ENCODE data around the gene SNX30.

The SNX30 gene

DNA sequence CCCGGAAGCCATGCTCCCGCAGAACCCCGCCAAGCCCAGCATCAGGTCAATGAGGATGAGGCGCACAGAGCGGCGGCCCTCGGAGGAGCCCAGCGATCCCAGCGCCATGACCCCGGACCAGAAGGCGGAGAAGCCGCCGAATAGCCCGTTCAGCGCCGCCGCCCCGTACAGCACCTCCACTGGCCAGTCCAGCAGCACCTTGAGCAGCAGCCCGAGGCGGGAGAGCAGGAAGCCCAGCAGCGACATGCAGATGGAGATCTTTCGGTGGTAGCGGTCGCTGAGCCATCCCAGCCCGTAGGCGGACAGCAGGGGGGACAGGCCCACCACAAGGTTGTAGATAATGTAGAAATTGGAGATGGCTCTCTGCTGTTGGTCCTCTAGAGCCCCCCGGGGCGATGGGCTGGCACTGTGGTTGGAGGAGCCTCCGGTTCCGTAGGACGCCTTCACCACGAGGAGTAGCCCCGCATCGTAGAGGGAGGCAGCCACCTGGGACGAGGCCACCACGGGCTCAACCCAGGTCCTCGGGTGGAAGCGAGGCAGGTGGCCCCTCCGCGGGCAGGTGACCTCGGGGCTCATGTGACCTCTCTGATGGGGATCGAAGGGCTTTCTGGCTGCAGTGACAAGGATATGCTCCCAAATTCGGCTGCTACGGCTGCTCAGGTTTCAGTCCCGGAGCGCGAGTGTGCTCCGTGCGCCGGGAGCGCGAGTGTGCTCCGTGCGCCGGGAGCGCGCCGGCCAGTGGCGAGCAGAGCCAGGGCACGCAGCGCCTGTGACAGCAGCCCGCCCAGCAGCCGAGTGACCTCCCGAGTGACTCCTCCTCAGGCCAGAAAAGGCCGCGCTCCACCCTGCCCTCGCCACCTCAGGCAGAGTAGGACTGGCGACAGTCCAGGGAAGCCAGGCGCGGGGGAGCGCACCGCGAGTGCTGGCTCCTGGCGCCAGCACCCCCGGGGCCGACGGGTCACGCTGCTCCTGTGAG is 139.8 kb downstream of the SNX30 start, which contains the start of gene SLC46A2:
Gene SLC46A2, minus strand, starts transcription at position 771 of the 976 bp plus-strand sequence. Its CDS starts 195 bp downstream, at position 576.
- no peak for DNase-seq

DNA sequence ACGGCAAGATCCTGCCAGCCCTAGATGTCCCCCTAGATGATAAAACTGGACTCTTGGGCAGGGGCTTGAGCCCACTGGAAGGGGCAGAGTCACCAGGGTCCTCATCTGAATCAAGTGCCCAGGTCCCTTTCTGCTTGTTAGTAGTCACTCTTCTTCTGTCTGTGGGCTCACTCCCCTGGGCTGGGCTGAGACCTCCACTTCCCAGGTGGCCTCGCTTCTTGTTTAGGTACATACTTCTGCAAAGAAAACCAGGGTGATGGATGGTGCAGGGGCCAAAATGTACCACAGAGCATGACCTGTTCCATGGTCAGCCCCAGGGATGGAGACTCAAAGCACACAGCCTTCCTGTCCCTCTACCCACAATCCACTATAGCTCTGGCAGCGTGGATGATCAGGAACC is 141.0 kb downstream of the SNX30 start:
- no peak for DNase-seq

DNA sequence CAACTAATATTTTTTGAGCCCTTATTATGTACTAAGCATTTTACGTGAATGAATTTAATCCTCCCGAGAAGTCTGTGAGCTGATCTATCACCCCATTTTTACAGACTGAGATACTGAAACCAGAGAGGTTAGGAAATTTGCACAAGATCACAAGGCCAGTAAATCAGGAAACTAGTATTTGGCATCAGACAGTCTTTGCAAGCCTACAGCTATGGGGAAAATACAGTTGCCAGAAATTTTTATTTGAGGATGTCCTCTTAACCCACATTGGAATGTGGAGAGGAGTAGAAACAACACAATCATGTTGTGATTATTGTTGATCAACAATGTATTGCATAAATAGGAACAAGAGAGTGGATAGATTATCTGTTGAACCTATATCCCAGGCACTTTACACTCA is 142.4 kb downstream of the SNX30 start:
- DNase-seq = no peak

DNA sequence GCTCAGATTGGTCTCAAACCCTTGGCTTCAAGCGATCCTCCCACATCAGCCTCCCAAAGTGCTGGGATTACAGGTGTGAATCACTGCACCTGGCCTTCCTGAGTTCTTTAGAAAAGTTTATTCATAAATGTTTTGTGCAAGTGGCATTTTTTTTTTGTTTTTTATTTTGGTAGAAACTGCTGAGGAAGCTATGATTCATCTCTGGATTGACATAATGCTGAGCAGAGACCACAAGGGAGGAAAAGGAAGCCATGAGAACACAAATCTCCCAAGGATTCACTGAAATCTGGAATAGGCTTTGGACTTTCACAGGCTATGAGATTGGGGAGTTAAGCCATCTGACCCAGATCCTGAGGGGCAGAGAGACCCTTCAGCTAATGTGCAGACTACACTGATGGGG is 143.5 kb downstream of the SNX30 start:
- DNase-seq = no peak

DNA sequence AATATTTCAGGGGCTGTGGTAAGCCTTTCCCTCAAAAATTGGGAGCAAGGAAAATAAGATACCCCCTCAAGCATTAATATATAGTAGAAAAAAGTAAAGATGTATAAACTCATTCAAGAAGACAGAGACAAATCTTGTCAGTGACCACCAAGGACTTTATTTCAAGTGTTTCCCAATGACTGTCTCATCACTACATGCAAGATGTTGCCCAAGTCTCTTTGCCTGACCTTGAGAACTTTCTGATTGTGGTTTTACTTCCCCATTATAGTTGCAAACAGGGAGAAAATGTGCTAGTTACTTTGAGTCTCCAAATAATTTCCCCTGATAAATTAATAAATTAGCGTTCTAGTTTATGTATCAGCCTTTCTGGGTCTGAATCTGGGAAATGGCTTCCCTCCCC is 144.1 kb downstream of the SNX30 start:
- DNase-seq = no peak

DNA sequence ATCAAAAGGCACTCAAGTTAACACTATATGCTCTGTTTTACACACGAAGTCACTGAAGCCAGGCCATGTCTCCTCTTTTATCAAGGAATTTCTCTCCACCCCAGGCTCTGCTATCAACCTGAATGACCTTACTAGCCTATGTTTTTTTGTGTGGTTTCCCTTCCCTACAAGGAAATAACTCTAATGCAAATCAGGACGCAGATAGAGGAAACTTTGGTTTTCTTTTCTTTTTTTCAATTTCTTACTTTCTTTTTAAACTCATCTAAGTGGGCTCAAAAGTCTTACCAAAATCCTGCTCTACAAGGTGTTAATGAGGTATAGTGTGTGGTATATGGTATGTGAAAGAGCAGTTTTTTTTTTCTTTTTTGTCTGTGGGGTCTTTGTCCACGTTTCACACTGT is 145.6 kb downstream of the SNX30 start:
- DNase-seq = no peak

DNA sequence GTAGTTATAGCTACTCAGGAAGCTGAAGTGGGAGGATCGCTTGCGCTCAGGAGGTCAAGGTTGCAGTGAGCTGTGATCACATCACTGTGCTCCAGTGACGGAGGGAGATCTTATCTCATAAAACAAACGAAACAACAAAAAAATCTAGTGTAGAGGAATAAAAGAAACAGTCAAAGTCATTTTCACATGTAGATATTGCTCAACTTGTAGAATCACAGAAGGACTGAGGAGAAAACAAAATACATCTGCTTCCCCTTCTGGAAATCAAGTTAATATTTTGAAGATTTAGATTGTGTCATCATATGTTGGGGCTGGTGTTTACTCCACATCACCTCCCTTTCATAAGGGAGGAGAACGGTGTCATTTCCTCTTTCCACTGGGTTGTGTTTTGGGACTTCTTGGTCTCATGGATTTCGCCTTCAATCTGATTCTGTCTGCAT is 148.3 kb downstream of the SNX30 start:
- no peak for DNase-seq

DNA sequence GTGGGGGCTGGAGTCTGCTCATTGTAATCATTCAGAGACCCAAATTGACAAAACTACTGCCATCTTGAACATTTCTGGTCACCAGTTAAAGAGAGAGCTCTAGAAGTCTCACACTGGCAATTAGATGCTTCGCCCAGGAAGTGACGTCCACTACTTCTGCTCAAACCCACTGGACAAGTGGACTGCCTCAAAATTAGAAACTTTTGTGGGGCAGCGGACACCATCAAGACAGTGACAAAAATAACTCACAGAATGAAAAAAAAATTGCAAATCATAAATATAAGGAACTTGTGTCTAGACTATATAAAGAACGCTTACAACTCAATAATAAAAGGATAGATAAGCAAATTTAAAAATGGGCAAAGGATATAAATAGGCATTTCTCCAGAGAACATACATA is 149.9 kb downstream of the SNX30 start:
- no peak for DNase-seq

DNA sequence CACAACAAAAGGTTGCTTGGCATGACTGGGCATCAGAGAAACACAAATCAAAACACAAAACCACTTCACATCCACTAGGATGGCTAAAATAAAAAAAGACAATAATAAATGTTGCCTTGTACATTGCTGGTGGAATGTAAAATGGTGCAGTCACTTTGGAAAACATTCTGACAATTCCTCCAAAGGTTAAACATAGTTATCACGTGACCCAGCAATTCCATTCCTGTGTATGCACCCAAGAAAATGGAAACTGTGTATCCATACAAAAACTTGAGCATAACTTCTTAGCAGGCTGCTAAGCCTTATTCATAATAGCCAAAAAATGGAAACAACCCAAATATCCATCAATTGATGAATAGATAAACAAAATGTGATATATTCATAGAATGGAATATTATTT is 150.3 kb downstream of the SNX30 start:
- no peak for DNase-seq

DNA sequence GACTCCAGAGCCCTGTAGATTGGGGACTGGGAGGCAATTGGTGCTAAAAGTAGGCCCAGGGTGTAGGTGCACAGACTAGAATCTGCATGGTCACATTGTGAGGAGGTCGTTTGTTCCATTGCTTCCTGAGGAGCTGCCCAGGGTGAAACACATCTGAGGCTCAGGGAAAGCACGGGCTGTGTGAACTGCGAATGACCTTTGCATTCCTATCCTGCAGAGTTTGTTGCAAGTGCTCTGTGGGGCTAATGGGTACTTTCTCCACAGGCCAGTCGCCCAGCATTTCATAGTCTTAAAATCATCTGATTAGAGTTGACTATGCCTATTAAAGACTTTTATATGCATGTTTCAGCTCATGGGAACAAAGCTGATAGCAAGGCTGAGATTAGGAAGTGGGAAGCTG is 154.5 kb downstream of the SNX30 start:
- DNase-seq = no peak

DNA sequence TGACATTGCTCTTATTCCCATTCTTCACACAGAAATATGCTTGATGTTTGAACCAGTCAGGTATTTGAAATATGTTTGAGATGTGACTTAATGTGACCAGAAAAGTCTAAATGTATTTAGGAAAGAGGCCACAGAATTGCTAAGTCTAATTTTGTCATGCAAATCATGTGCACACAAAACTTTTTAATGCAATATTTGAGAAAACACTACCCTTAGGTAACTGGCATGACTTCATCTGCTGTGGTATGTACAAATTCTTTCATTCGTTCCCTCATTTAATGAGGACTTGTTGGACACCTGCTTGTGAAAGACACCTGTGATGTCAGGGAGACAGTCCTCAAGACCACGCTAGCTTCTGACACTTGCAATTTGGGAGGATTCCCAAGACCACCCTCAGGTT is 161.2 kb downstream of the SNX30 start:
- no peak for DNase-seq

DNA sequence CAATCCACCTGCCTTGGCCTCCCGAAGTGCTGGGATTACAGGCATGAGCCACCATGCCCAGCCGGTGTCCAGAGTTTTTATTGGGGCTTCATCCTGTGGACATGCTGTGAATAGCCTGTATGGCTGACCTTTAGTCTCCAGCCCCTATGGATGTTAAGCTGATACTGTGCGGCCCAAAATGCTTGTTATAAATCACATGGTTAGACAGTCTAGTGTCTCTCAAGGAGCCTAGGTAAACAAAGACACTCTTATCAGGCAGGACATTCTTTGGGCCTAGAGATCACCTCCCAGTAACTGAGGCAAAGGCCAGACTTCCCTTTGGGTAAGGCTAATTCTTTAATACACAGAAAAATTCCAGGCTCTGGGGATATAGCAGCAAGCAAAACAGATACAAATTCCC is 162.1 kb downstream of the SNX30 start:
- DNase-seq = no peak

DNA sequence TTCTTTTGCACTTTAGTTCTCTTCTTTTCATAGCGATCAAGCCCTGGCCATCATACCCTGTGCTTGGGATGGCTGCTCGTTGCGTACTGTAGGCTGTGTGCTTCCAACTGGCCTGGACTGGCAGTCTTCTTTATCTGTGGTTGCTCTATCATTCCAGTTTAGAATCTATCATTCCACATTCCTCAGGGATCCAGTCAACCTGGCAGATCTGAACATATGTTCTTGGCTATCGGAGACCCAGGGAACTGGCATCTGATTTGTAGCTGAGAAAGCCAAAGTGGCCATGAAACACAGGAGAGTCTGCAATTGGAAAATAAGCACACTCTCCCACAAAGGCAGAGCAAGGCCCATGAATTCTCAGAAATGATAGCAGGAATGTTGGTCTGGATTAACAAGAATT is 162.8 kb downstream of the SNX30 start:
- DNase-seq = no peak

DNA sequence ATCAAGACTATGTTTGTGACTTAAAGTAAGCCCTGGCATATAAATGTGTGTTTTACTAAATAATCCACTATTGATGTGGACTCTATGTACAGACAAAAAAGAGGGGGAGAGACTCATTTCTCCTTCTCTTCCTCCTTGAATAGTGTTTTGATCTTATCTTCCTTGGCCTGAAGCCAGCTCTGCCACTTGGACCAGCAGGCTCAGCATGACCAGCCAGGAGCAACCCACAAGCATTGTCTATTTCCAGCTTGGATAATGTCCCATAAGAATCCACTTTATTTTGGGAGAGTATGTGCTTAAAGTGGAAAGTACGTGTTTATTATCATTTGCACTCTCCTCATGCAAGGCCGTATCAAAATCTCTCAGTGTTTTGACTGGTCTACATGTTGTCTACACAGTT is 164.0 kb downstream of the SNX30 start:
- no peak for DNase-seq

DNA sequence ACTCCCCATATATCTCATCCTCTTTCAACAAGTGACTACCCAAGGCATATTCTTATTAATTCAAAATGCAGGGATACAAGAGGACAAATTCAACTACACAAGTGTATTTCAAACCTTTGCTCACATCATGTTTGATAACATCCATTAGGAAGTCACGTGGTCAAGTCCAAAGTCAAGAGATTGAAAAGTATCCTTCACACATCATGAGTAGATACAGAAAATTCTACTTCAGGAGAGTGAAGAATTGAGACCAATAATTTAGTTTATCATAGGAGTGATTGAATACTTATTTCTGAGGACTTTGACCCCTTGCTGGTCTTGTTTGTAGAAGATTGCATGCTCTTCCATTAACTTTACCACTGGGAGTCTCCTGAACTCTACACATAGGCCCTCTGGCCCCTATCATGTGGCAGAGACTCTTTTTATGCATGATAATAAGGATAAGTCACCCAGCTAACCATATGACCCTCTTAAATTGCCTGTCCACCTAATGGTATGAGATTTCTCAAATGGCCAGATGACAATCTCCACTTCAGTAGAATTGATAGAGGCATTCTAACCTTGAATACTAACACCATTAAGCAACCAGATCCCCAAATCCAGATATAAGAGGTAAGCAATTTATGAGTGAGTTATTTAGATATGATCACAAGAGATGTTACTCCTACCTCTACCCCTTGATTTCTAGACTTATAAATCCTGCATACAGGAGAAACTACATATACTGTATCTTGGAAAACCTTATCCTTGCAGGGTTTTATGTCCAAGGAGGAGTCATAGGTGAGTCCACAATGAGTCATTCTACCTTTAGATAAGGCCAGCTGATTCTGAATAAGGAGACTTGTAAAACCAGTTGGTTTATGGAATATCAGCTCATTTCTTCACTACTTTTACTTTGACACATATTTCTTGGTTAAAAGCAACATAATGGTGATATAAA is 166.8 kb downstream of the SNX30 start:
- DNase-seq = no peak

DNA sequence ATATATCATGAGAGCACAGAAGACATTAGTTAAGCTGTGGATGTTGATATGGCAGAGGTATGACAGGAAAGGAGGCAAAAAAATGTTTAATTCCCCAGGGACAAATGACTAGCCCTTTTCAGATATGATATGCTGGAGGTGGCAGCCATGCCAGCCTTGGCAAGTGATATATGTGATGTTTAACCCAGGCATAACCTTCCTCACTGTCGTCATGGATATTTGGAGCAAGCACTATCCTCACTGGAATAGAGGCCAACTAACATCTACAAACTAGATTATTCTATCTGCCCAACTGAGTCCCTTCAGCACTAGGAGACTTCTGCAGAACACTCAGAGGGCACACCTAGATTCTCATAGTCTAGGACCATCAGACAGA is 167.4 kb downstream of the SNX30 start:
- DNase-seq = no peak

DNA sequence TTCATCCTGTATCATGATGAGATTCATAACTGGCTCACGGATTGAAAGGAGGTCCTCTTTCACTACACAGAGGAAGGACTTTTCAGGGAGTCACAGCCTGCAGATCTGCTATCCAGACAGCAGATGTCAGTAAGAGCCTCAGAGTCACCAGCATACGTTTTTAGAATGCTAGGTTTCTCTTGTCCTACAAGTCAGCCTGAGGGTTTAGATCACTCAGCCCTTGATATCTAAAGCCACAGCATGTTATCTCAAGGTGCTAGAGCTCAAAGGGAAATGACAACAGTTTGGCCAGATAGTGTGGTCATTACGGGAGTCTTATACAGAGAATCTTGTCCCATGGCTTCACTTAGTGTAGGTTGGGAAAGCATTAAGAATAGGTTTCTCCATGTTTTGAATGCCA is 171.0 kb downstream of the SNX30 start:
- no peak for DNase-seq

Measured in DMS153 (cell line).